Measurements from ENCODE around the gene SLC35F5.

DNA sequence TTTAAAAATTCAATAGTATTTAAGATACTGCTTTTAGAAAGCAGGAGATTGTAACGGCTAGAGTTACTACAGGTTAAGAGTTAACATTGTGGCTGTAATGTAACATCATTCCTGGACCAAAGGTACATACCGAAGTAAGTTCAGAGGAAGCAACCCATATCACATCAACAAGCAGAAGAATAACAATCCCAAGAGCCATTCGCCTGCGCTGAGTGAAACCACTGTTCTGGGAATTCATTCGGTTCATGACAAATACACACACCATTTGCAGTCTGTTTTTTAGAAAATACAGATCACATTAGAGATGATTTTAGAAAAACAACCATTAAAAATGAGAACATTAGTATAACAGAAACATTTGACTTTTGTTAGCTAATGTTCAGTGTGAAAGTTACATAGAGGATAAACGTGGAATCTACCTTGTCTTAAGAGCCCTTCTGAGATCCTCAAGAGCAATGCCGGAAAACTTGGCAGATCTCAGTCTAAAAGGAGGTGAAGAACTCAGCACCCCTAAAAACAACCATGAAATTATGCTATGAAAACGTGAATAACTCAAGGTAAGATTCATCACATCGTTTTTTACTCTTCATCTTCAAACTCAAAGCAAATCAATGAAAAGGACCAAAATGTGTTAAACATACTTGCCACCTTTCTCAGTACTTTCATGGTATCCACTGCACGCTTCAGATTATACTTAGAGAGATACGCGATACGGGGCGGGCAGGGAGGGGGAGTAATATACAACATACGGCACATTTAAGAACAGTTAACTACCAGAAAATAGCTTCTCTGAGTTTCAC is 1.2 kb downstream of the SLC35F5 start:
- TF ChIP-seq MAFG (CRISPR knock-in tag; IDR thresholded peaks at IDR 0.05) (no peak), ZNF746 (CRISPR knock-in tag; IDR thresholded peaks at IDR 0.05) (no peak), ZNF550 (CRISPR knock-in tag; IDR thresholded peaks at IDR 0.05; ENCODE audit: borderline replicate concordance) (no peak)
- TF ChIP-seq, protein P1, sequence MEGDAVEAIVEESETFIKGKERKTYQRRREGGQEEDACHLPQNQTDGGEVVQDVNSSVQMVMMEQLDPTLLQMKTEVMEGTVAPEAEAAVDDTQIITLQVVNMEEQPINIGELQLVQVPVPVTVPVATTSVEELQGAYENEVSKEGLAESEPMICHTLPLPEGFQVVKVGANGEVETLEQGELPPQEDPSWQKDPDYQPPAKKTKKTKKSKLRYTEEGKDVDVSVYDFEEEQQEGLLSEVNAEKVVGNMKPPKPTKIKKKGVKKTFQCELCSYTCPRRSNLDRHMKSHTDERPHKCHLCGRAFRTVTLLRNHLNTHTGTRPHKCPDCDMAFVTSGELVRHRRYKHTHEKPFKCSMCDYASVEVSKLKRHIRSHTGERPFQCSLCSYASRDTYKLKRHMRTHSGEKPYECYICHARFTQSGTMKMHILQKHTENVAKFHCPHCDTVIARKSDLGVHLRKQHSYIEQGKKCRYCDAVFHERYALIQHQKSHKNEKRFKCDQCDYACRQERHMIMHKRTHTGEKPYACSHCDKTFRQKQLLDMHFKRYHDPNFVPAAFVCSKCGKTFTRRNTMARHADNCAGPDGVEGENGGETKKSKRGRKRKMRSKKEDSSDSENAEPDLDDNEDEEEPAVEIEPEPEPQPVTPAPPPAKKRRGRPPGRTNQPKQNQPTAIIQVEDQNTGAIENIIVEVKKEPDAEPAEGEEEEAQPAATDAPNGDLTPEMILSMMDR (CRISPR knock-in tag; IDR thresholded peaks at IDR 0.05), result no peak
